H1 (cell line): ENCODE data around the gene CNST. TPM values are rescaled to one million over a fixed set of nuclear protein-coding genes. Genes with fewer than 3 reads are reported as not detected.
A peak's percentile ranks its signal among the peaks of the same experiment; 100 is the strongest.

ENCODE experiments used
- CTCF ChIA-PET: fragments of 300-600 bp; sonication (Branson Sonifier 250); formaldehyde crosslinking; loops from one replicate; lab custom pipeline; 2021; ENCODE audit not compliant: partially characterized antibody; lab: Charles Lee
- POLR2A ChIA-PET: fragments of 300-600 bp; sonication (Branson Sonifier 250); formaldehyde crosslinking; loops from one replicate; lab custom pipeline; 2021; ENCODE audit warnings: inconsistent platforms; ENCODE audit not compliant: partially characterized antibody; lab: Charles Lee
- DNase-seq, 2 experiments: peaks; one replicate each; pipeline versions ENCODE4 v3.0.0 to v3.0.0-alpha.2; 2010 to 2022; ENCODE audit warnings: low spot score in 2 of 2, low read depth in 1 of 2, mixed read lengths in 1 of 2
- FAIRE-seq: peaks from 2 replicates; lab custom pipeline; 2011; peaks lifted over from hg19 to GRCh38; lab: Jason Lieb, UNC
- H2AFZ ChIP-seq: 2 replicates; pipeline ENCODE4 v1.8.1; 2012; ENCODE audit warnings: low read length, inconsistent platforms
- H2AK5ac ChIP-seq: 2 replicates; pipeline ENCODE4 v1.6.1; 2013; ENCODE audit warnings: low read depth, low read length
- H2BK120ac ChIP-seq: replicated peaks from 2 replicates; pipeline ENCODE3; 2013; ENCODE audit warnings: low read depth, low read length, inconsistent platforms
- H2BK12ac ChIP-seq: 2 replicates; pipeline ENCODE4 v1.6.1; 2013; ENCODE audit warnings: low read depth, low read length
- H2BK15ac ChIP-seq: 2 replicates; pipeline ENCODE4 v1.6.1; 2013; ENCODE audit warnings: low read length
- H2BK20ac ChIP-seq: 2 replicates; pipeline ENCODE4 v1.6.1; 2013; ENCODE audit warnings: low read length
- H2BK5ac ChIP-seq: 2 replicates; pipeline ENCODE4 v1.6.1; 2013; ENCODE audit warnings: low read depth, low read length
- H3K14ac ChIP-seq: 2 replicates; pipeline ENCODE4 v1.6.1; 2013; ENCODE audit warnings: inconsistent platforms; ENCODE audit not compliant: insufficient read length
- H3K18ac ChIP-seq: 2 replicates; pipeline ENCODE4 v1.6.1; 2013; ENCODE audit warnings: low read length; ENCODE audit errors: extremely low read depth
- H3K23ac ChIP-seq: 2 replicates; pipeline ENCODE4 v1.6.1; 2013; ENCODE audit warnings: inconsistent platforms; ENCODE audit not compliant: insufficient read length
- H3K23me2 ChIP-seq: 2 replicates; pipeline ENCODE4 v1.6.1; 2013; ENCODE audit warnings: low read depth, low read length
- H3K27ac ChIP-seq: 2 replicates; pipeline ENCODE4 v1.6.1; 2011; ENCODE audit warnings: low read depth, low read length, inconsistent platforms
- H3K27me3 ChIP-seq, 4 experiments: replicated peaks in 1 of 4; 1 replicate in 1 of 4; 2 replicates in 3 of 4; pipeline versions ENCODE4 v1.6.1 to v1.8.1; 2011 to 2013; ENCODE audit warnings: low read length in 3 of 4, mild to moderate bottlenecking in 3 of 4, inconsistent platforms in 2 of 4, mixed read lengths in 2 of 4, moderate library complexity in 1 of 4; ENCODE audit not compliant: control insufficient read depth in 3 of 4, insufficient read depth in 3 of 4; ENCODE audit errors: extremely low read depth in 1 of 4
- H3K36me3 ChIP-seq, 4 experiments: 2 replicates each; pipeline versions ENCODE4 v1.6.1 to v1.8.1; 2011 to 2013; ENCODE audit warnings: mild to moderate bottlenecking in 4 of 4, low read length in 3 of 4, moderate library complexity in 2 of 4, control low read depth in 1 of 4, inconsistent platforms in 1 of 4; ENCODE audit not compliant: insufficient read depth in 4 of 4, control insufficient read depth in 2 of 4
- H3K4ac ChIP-seq: replicated peaks from 2 replicates; pipeline ENCODE3; 2013; ENCODE audit warnings: low read length, low read depth, mixed read lengths, inconsistent platforms; ENCODE audit not compliant: insufficient read length
- H3K4me1 ChIP-seq, 4 experiments: replicated peaks in 1 of 4; 1 replicate in 1 of 4; 2 replicates in 3 of 4; pipeline versions ENCODE4 v1.6.1 to v1.8.1; 2011 to 2013; ENCODE audit warnings: low read length in 3 of 4, inconsistent platforms in 2 of 4, mixed read lengths in 1 of 4; ENCODE audit not compliant: insufficient read depth in 4 of 4, control insufficient read depth in 3 of 4
- H3K4me2 ChIP-seq, 2 experiments: 2 replicates each; pipeline versions ENCODE4 v1.6.1 to v1.8.1; 2011 to 2013; ENCODE audit warnings: low read depth in 2 of 2, low read length in 2 of 2, control low read depth in 1 of 2, inconsistent platforms in 1 of 2, mild to moderate bottlenecking in 1 of 2; ENCODE audit not compliant: insufficient read depth in 1 of 2
- H3K4me3 ChIP-seq, 4 experiments: fragments of 200-600, 300-600 bp in 1 of 4; sonication (generic), shearing (Covaris generic), sonication (Bioruptor Twin) in 1 of 4; 2 replicates each; pipeline versions ENCODE4 v1.5.1 to v1.8.1; 2011 to 2016; ENCODE audit warnings: low read length in 4 of 4, low read depth in 3 of 4, control low read depth in 2 of 4, inconsistent platforms in 2 of 4, mild to moderate bottlenecking in 2 of 4, mixed read lengths in 1 of 4, moderate library complexity in 1 of 4; ENCODE audit not compliant: insufficient read depth in 2 of 4; ENCODE audit errors: extremely low read depth in 1 of 4
- H3K56ac ChIP-seq: replicated peaks from 2 replicates; pipeline ENCODE3; 2013; ENCODE audit warnings: low read depth, mild to moderate bottlenecking, mixed read lengths, low read length, inconsistent platforms; ENCODE audit not compliant: insufficient read length
- H3K79me1 ChIP-seq: 2 replicates; pipeline ENCODE4 v1.6.1; 2013; ENCODE audit warnings: low read depth, low read length, control low read depth
- H3K79me2 ChIP-seq, 2 experiments: 2 replicates each; pipeline versions ENCODE4 v1.6.1 to v1.8.1; 2012 to 2013; ENCODE audit warnings: low read length in 2 of 2, mild to moderate bottlenecking in 2 of 2, inconsistent platforms in 1 of 2; ENCODE audit not compliant: insufficient read depth in 2 of 2, control insufficient read depth in 1 of 2
- H3K9ac ChIP-seq, 4 experiments: replicated peaks in 1 of 4; 1 replicate in 1 of 4; 2 replicates in 3 of 4; pipeline versions ENCODE4 v1.6.1 to v1.8.1; 2011 to 2013; ENCODE audit warnings: low read depth in 3 of 4, low read length in 3 of 4, control low read depth in 2 of 4, mild to moderate bottlenecking in 2 of 4, moderate library complexity in 2 of 4, inconsistent platforms in 1 of 4; ENCODE audit errors: extremely low read depth in 1 of 4
- H3K9me3 ChIP-seq, 2 experiments: 2 replicates each; pipeline versions ENCODE4 v1.6.1 to v1.8.1; 2012 to 2013; ENCODE audit warnings: mild to moderate bottlenecking in 2 of 2, moderate library complexity in 2 of 2, control low read depth in 1 of 2, inconsistent platforms in 1 of 2, low read depth in 1 of 2, low read length in 1 of 2, mixed read lengths in 1 of 2; ENCODE audit not compliant: insufficient read depth in 2 of 2
- H4K20me1 ChIP-seq, 2 experiments: replicated peaks in 1 of 2; 2 replicates each; pipeline versions ENCODE3 to v1.8.1; 2011 to 2013; ENCODE audit warnings: inconsistent platforms in 2 of 2, low read length in 2 of 2, mild to moderate bottlenecking in 1 of 2; ENCODE audit not compliant: insufficient read depth in 2 of 2, control insufficient read depth in 1 of 2
- H4K5ac ChIP-seq: 2 replicates; pipeline ENCODE4 v1.6.1; 2013; ENCODE audit warnings: low read length, low read depth, mixed read lengths, inconsistent platforms; ENCODE audit not compliant: insufficient read length
- H4K8ac ChIP-seq: 2 replicates; pipeline ENCODE4 v1.8.0; 2013; ENCODE audit warnings: mild to moderate bottlenecking, moderate library complexity, low read length, inconsistent platforms; ENCODE audit not compliant: insufficient read depth; ENCODE audit errors: extremely low read depth
- H4K91ac ChIP-seq: replicated peaks from 2 replicates; pipeline ENCODE3; 2013; ENCODE audit warnings: low read length, mixed read lengths, inconsistent platforms; ENCODE audit not compliant: insufficient read length
- JUN ChIP-seq: IDR thresholded peaks from 2 replicates; pipeline ENCODE4 v1.6.1; 2011; ENCODE audit warnings: low read depth, mild to moderate bottlenecking, improper control_type of control experiment, low read length
- KDM4A ChIP-seq: IDR thresholded peaks from one replicate; pipeline ENCODE4 v1.7.1; 2012; ENCODE audit warnings: low read depth, mild to moderate bottlenecking, moderate library complexity, low read length, inconsistent platforms; ENCODE audit not compliant: severe bottlenecking
- NRF1 ChIP-seq: IDR thresholded peaks from 2 replicates; pipeline ENCODE4 v1.6.1; 2011; ENCODE audit warnings: mild to moderate bottlenecking, low read depth, low read length, improper control_type of control experiment
- PHF8 ChIP-seq: fragments of 200-600 bp; sonication (generic); conservative IDR thresholded peaks from 2 replicates; pipeline ENCODE4 v1.7.1; 2012; ENCODE audit warnings: low read depth, mild to moderate bottlenecking, inconsistent platforms, low read length, moderate library complexity
- POLR2A ChIP-seq, 2 experiments: IDR thresholded peaks; 1 replicate in 1 of 2; 2 replicates in 1 of 2; pipeline ENCODE4 v1.6.1; 2011; ENCODE audit warnings: low read depth in 2 of 2, low read length in 2 of 2, mild to moderate bottlenecking in 2 of 2; ENCODE audit errors: control extremely low read depth in 1 of 2
- RBBP5 ChIP-seq: IDR thresholded peaks from 2 replicates; pipeline ENCODE4 v1.7.1; 2012; ENCODE audit warnings: low read depth, mild to moderate bottlenecking, inconsistent platforms, low read length, moderate library complexity, borderline replicate concordance
- SAP30 ChIP-seq: fragments of 300-600 bp; sonication (generic); IDR thresholded peaks from 2 replicates; pipeline ENCODE4 v1.7.1; 2012; ENCODE audit warnings: low read length, moderate library complexity, mild to moderate bottlenecking, inconsistent platforms; ENCODE audit not compliant: insufficient read depth, insufficient replicate concordance
- SIX5 ChIP-seq: IDR thresholded peaks from 2 replicates; pipeline ENCODE4 v1.6.1; 2011; ENCODE audit warnings: mild to moderate bottlenecking, low read depth, low read length
- SP4 ChIP-seq: IDR thresholded peaks from 2 replicates; pipeline ENCODE4 v1.6.1; 2012; ENCODE audit warnings: low read length, inconsistent platforms
- TEAD4 ChIP-seq: IDR thresholded peaks from 2 replicates; pipeline ENCODE4 v1.6.1; 2012; ENCODE audit warnings: low read depth, low read length, inconsistent platforms, mixed read lengths
- YY1 ChIP-seq: IDR thresholded peaks from 2 replicates; pipeline ENCODE4 v1.6.1; 2011; ENCODE audit warnings: low read depth, mild to moderate bottlenecking, low read length
- WGBS, 2 experiments: shearing (Covaris generic) in 1 of 2; methylation state at CpG; one replicate each; pipeline versions ENCODE4 v1.1.6 to v1.1.7; 2013 to 2015; ENCODE audit warnings: low lambda C conversion rate in 2 of 2, mixed read lengths in 2 of 2, inconsistent platforms in 1 of 2, low coverage in 1 of 2, missing lambda C conversion rate in 1 of 2; ENCODE audit not compliant: insufficient replicate concordance in 2 of 2, insufficient coverage in 1 of 2, insufficient read length in 1 of 2; ENCODE audit errors: extremely low coverage in 1 of 2, missing lambda C conversion rate in 1 of 2; 5-methylcytosine and 5-hydroxymethylcytosine counted together
- polyA plus RNA-seq, 7 experiments: library from polyadenylated mRNA; depleted of rRNA in 3 of 7; stranded (reverse) in 5 of 7; unstranded in 2 of 7; fragments of >200 nt in 5 of 7; fragments of 200-250 nt in 2 of 7; gene quantifications; 1 replicate in 5 of 7; 2 replicates in 1 of 7; 4 replicates in 1 of 7; pipeline versions ENCODE4 v1.2.1 to v1.2.3, GENCODE V29; 2011 to 2013; ENCODE audit warnings: missing spikeins in 2 of 7, mixed read lengths in 2 of 7
- total RNA-seq: library from RNA; stranded (reverse); fragmentation: NEBNext Ultra II Directional; extraction: Animal tissue kit (Norgen Biotek cat#: 25700); gene quantifications from 2 replicates; pipeline ENCODE4 v1.2.1, GENCODE V29; 2021

The CNST gene
- total and polyA plus RNA-seq, 2 of the 8 experiments (the other 6 are each of a cell fraction or from before 2014, with no cell fraction given), result 5.3 to 21.3 TPM

GRCh38 chr1:246709835-246710234, 143.6 kb downstream of the CNST start:
- Histone ChIP-seq H2BK15ac (no peak overlapping the region), H4K5ac (no peak overlapping the region), H3K79me1 (no peaks in the 10 kb centered on the region), H3K56ac (peak overlapping the region; percentile 7), H3K9ac (no peak overlapping the region), H2BK20ac (no peak overlapping the region), H4K20me1 (no peaks in the 10 kb centered on the region), H2AFZ (no peak overlapping the region), H3K27me3 (no peaks in the 10 kb centered on the region), H4K8ac (no peak overlapping the region), H3K79me2 (no peaks in the 10 kb centered on the region), H3K4me1 (no peaks in the 10 kb centered on the region), H3K4ac (no peak overlapping the region), H3K18ac (no peak overlapping the region), H2BK5ac (no peak overlapping the region), H3K27ac (no peak overlapping the region), H2AK5ac (no peak overlapping the region), H2BK120ac (no peak overlapping the region), H3K14ac (no peak overlapping the region), H3K23me2 (no peaks in the 10 kb centered on the region; the same call in 1 of the 2 replicates), H3K4me2 (no peak overlapping the region), H4K91ac (no peak overlapping the region), H2BK12ac (no peak overlapping the region), H3K4me3 (no peak overlapping the region), H3K9me3 (peaks cover 2 to 5% of the 10 kb centered on the region in 2 experiments; a peak in 1 of 4 replicates), H3K36me3 (no peaks in the 10 kb centered on the region), H3K23ac (no peak overlapping the region)
- WGBS, 2 experiments, result 45% methylated on average over 2 of the region's 2 CpGs; no CpG with 5 or more reads in 1 of the 2 experiments
- ChIA-PET POLR2A (no interaction called here), CTCF (interaction anchor here (1.3 to 8.7 kb wide), 5 partner anchors 14 to 44 kb away, joined by 3 to 91 read pairs (median 3); partner anchors contain the start of gene SCCPDH)
- DNase-seq (no peak), FAIRE-seq (no peak)
- no peak for TF ChIP-seq TEAD4
- no peak for TF ChIP-seq RBBP5
- TF ChIP-seq YY1, result no peak
- no peak for TF ChIP-seq PHF8
- no peak for TF ChIP-seq SIX5
- no peak for TF ChIP-seq JUN
- TF ChIP-seq KDM4A, result no peak
- no peak for TF ChIP-seq POLR2A (IDR thresholded peaks at IDR 0.05; ENCODE audit: control extremely low read depth in 1 of 2, low read depth in 2 of 2, low read length in 2 of 2)
- TF ChIP-seq SAP30, result no peak
- TF ChIP-seq NRF1, result no peak
- no peak for TF ChIP-seq SP4
